ENCODE data around the gene FBLL1. TPM values are rescaled to one million over a fixed set of nuclear protein-coding genes. Genes with fewer than 3 reads are reported as not detected.

The FBLL1 gene
- total and polyA plus RNA-seq, 2 of the 4 experiments (the other 2 are of a cell fraction): 0.18 to 0.29 TPM

GRCh38 chr5:168550656-168551055 is 21.6 kb downstream of the FBLL1 start:
- Histone ChIP-seq H2BK20ac (ENCODE audit: low read depth, low read length) (no peak overlapping the region), H4K20me1 (ENCODE audit: insufficient read depth, low read length) (peaks cover 9% of the 10 kb centered on the region; the same call in 1 of the 2 replicates), H2BK15ac (ENCODE audit: low read depth, low read length) (no peak overlapping the region), H3K27ac (ENCODE audit: insufficient read depth, low read length) (no peak overlapping the region), H3K27me3 (ENCODE audit: control insufficient read depth, insufficient read depth, low read length) (no peaks in the 10 kb centered on the region), H4K5ac (ENCODE audit: low read depth, low read length) (no peak overlapping the region), H2BK5ac (ENCODE audit: low read depth, low read length, poor library complexity, severe bottlenecking) (no peak overlapping the region), H2AFZ (replicated peaks; ENCODE audit: low read length, poor library complexity) (no peak overlapping the region), H2AK9ac (replicated peaks; ENCODE audit: low read depth, low read length, poor library complexity) (no peak overlapping the region), H3K79me1 (ENCODE audit: low read depth in 1 of 2, low read length in 2 of 2) (peaks cover 11 to 21% of the 10 kb centered on the region in 2 experiments), H3K9ac (ENCODE audit: low read depth, low read length) (no peak overlapping the region), H3K4ac (ENCODE audit: low read depth, low read length) (no peak overlapping the region), H3K56ac (ENCODE audit: extremely low read depth, insufficient read depth, low read length) (no peak overlapping the region), H3K14ac (replicated peaks; ENCODE audit: low read depth, low read length) (no peak overlapping the region), H3K4me2 (ENCODE audit: low read depth, low read length) (no peak overlapping the region), H3K36me3 (ENCODE audit: control insufficient read depth, insufficient read depth, low read length) (peaks cover 9% of the 10 kb centered on the region), H3K18ac (ENCODE audit: low read depth, low read length) (no peak overlapping the region), H3K23ac (ENCODE audit: low read depth, low read length) (no peak overlapping the region), H4K91ac (ENCODE audit: insufficient read depth, low read depth, low read length) (no peak overlapping the region), H3K9me3 (ENCODE audit: control insufficient read depth, insufficient read depth, low read length) (no peaks in the 10 kb centered on the region), H3K9me1 (ENCODE audit: insufficient read depth, low read length) (no peaks in the 10 kb centered on the region; the same call in 1 of the 2 replicates), H2BK120ac (ENCODE audit: low read depth, low read length) (no peak overlapping the region), H3K4me1 (ENCODE audit: control insufficient read depth, insufficient read depth, low read length) (0 out of 2 replicates have a peak, but pooled peaks cover 4% of the 10 kb centered on the region), H2AK5ac (ENCODE audit: low read depth, low read length) (no peak overlapping the region), H3K4me3 (ENCODE audit: insufficient read depth, low read depth, low read length) (no peak overlapping the region), H4K8ac (ENCODE audit: low read depth in 2 of 2, low read length in 2 of 2) (no peak overlapping the region)
- intact Hi-C loops (cut with micrococcal nuclease): loop anchor here (5.0 kb wide), 1 partner anchor 58 kb away; no protein-coding TSS in a partner anchor
- DNase-seq (peak; percentile 7), ATAC-seq (ENCODE audit: low read depth) (no peak)
- dilution Hi-C loops (cut with HindIII; ENCODE audit: low sequenced_read_pairs, unreplicated experiment): no loop called here
- POLR2A ChIA-PET (ENCODE audit: unreplicated experiment): no interaction called here
- in situ Hi-C loops (cut with MboI; ENCODE audit: low sequenced_read_pairs): no loop called here
- TF ChIP-seq CHD1 (IDR thresholded peaks at IDR 0.05; ENCODE audit: low read depth, low read length): no peak
- no peak for TF ChIP-seq CTCF (conservative IDR thresholded peaks at IDR 0.05; ENCODE audit: low read depth, low read length)
- TF ChIP-seq MAZ (IDR thresholded peaks at IDR 0.05; ENCODE audit: borderline replicate concordance, low read depth, low read length): no peak
- TF ChIP-seq USF2 (IDR thresholded peaks at IDR 0.05; ENCODE audit: low read depth, low read length): no peak
- TF ChIP-seq NFE2L2 (IDR thresholded peaks at IDR 0.05; ENCODE audit: low read depth, low read length): no peak
- TF ChIP-seq MAFK (IDR thresholded peaks at IDR 0.05; ENCODE audit: low read depth, low read length): no peak
- TF ChIP-seq POLR2A (IDR thresholded peaks at IDR 0.05; ENCODE audit: low read depth, low read length): no peak
- no peak for TF ChIP-seq ELK1 (IDR thresholded peaks at IDR 0.05; ENCODE audit: borderline replicate concordance, low read depth, low read length)
- TF ChIP-seq CEBPB (IDR thresholded peaks at IDR 0.05; ENCODE audit: low read depth, low read length): no peak
- TF ChIP-seq SMC3 (IDR thresholded peaks at IDR 0.05; ENCODE audit: low read depth, low read length): no peak
- TF ChIP-seq MXI1 (IDR thresholded peaks at IDR 0.05; ENCODE audit: borderline replicate concordance, low read depth, low read length): no peak
- no peak for TF ChIP-seq BHLHE40 (IDR thresholded peaks at IDR 0.05; ENCODE audit: low read depth, low read length)
- TF ChIP-seq RCOR1 (IDR thresholded peaks at IDR 0.05; ENCODE audit: insufficient replicate concordance, low read length): no peak
- no peak for TF ChIP-seq RFX5 (IDR thresholded peaks at IDR 0.05; ENCODE audit: low read depth, low read length)
- TF ChIP-seq RAD21 (IDR thresholded peaks at IDR 0.05; ENCODE audit: low read length): no peak
- TF ChIP-seq FOS (IDR thresholded peaks at IDR 0.05; ENCODE audit: low read depth, low read length): no peak
- BruUV-seq (replicated peaks): no TSS peak
- CTCF ChIA-PET: no interaction called here
